KOPT-K1 (cell line): Measurements from ENCODE around the gene LRRK2.
"Not testable (repeated sequence)": the region's sequence is repeated elsewhere in the genome, so short reads cannot be mapped to it uniquely, and the experiment has no call there.

Experiments used
- H3K27ac ChIP-seq: fragments of 200-600 bp; sonication (generic); 2 replicates; pipeline ENCODE4 v1.5.1; 2016; ENCODE audit warnings: antibody characterized with exemption, mild to moderate bottlenecking, low read depth, low read length; ENCODE audit not compliant: poor library complexity, severe bottlenecking
- H3K36me3 ChIP-seq: fragments of 200-600 bp; sonication (generic); 2 replicates; pipeline ENCODE4 v1.5.1; 2017; ENCODE audit warnings: antibody characterized with exemption, mild to moderate bottlenecking, low read length, moderate library complexity; ENCODE audit not compliant: insufficient read depth
- H3K9me3 ChIP-seq: fragments of 200-600 bp; sonication (generic); 2 replicates; pipeline ENCODE4 v1.5.1; 2017; ENCODE audit warnings: antibody characterized with exemption, low read length, mild to moderate bottlenecking; ENCODE audit not compliant: insufficient read depth, poor library complexity, severe bottlenecking

Gene LRRK2

DNA sequence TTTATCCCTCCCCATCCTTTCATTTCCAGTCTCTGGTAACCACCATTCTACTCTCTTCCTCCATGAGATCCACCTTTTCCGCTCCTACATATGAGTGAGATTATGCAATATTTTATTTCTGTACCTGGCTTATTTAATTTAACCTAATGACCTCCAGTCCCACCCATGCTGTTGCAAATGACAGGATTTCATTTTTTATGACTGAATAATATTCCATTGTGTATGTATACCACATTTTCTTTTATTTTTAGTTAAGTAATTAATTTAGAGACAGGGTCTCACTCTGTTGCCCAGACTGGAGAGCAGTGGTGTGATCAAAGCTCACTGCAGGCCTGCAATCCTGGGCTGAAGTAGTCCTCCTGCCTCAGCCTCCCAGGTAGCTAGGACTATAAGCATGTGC lies 2.6 kb downstream of the LRRK2 start:
- H3K27ac ChIP-seq: no peak overlapping the region
- H3K9me3 ChIP-seq: no peaks in the 10 kb centered on the region
- no peaks in the 10 kb centered on the region for H3K36me3 ChIP-seq

DNA sequence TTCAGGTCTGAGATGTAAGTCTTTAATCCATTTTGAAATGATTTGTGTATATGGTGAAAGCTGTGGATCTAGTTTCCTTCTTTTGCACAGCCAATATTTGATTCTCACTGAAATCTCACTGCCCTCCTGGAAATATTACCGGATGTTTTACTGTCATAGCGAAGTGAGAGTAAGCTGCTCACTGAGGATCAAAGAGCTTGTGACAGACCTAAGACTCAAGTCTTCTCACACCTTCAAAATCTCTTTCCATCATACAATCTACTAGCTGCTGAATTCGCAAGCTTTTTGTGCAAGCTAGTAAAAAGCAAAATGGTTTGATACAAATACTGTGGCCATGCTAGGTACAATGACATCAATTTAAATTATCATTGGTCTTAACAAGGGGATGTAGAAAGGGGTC lies 3.9 kb downstream of the LRRK2 start:
- H3K9me3 ChIP-seq: no peaks in the 10 kb centered on the region
- no peaks in the 10 kb centered on the region for H3K36me3 ChIP-seq
- H3K27ac ChIP-seq: no peak overlapping the region

- H3K36me3 ChIP-seq: no peaks in the 10 kb centered on the region
- H3K9me3 ChIP-seq: no peaks in the 10 kb centered on the region
- H3K27ac ChIP-seq: no peak overlapping the region
Measured at GRCh38 chr12:40229690-40230651, 5.2 kb downstream of the LRRK2 start.

DNA sequence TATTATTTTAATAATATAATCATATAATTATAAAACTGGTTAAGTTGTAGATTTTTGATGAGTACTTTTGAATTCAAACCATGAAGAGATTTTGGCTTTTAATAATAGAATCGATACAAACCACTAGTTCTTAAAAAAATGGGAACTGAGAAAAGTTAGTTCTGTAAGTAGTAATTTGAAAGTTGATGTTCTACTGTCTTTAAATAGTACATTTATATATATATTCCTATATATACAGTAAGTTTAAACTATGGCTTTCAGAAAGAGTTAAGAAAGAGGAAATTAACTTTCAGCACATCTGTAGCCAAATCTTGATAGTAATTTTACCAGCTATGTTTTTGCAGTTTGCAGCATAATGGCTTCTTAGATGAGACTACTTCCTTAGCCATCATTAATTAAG lies 7.8 kb downstream of the LRRK2 start:
- no peaks in the 10 kb centered on the region for H3K9me3 ChIP-seq
- no peaks in the 10 kb centered on the region for H3K36me3 ChIP-seq
- no peak overlapping the region for H3K27ac ChIP-seq

DNA sequence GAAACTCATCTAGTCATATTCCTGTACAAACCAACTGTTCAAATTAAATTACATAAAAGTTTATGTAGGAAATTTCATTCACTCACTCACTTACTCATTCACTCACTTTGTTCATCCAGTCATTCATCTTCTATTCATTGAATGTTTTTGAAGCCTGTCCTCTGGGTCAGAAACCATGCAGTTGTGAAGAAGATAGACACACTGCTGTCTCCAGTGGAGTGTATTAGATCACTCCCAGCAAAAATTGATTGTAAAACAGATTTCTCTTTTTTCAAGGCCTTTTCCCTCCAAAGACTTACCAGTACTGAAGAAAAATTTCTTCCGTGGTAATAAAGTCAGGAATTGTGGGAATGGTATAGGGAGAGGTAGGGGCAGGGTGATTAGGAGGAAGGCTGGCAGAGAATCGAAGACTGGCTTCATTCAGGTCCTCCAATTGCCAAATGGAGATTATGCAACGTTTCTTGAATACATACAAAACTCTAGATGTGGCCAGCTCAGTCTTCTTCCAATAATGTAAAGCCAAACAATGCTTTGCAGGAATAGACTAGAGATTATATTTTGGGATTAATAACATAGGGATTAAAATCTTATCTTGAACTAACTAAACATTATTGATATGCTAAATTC lies 9.1 kb downstream of the LRRK2 start:
- Histone ChIP-seq H3K9me3 (no peaks in the 10 kb centered on the region), H3K27ac (no peak overlapping the region), H3K36me3 (no peaks in the 10 kb centered on the region)

GRCh38 chr12:40236357-40236850 lies 11.6 kb downstream of the LRRK2 start:
- Histone ChIP-seq H3K27ac (no peak overlapping the region), H3K9me3 (no peaks in the 10 kb centered on the region), H3K36me3 (no peaks in the 10 kb centered on the region)

DNA sequence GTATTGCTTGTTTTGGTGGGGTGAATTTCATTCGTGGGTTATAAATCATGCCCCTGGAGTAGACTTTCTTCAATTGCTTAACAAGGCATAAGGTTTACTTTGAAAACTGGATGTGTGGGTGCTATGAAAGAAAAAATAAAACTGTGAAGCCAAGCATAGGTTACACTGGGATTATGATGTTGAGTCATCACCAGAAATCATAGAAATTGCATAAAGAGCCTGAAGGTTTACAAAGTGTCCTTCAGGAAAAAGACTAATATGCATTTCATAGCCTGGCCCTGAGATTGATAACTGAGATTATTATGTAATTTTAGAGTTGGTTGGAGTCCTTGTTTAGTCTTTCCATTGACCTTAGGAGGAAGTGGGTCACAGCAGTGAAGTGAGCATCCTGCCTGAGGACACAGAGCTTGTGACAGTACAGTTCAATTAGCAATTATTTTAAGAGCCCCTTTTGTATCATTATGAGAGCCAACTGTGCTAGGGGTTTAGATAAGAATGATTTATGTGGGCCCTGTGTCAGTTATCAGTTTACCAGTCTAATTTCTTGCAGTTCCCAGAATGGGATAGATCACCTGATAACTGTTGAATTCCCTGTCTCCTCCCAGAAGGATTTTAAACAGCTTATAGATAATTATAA lies 13.6 kb downstream of the LRRK2 start:
- H3K36me3 ChIP-seq: no peaks in the 10 kb centered on the region
- no peak overlapping the region for H3K27ac ChIP-seq
- H3K9me3 ChIP-seq: no peaks in the 10 kb centered on the region

GRCh38 chr12:40238979-40239378 lies 14.2 kb downstream of the LRRK2 start:
- H3K9me3 ChIP-seq: no peaks in the 10 kb centered on the region
- H3K36me3 ChIP-seq: no peaks in the 10 kb centered on the region
- no peak overlapping the region for H3K27ac ChIP-seq

DNA sequence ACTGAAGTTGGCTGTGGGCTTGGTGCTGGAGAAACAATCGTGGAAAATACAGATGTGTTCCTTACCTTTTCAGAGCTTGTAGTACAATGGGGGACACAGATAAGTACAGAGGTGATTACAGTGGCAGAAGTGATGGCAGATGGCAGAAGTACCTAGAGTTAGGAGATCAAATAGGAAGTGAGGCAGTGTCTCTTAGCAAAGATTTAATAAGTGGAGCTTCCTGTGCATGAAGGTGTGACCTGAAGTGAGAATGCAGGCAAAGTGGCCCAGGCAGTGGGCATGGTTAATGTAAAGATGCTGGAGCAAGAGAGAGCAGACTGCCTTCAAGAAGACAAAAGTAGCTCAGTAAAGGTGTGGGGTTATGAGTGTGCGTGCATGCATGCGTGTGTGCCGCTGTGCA lies 16.0 kb downstream of the LRRK2 start:
- Histone ChIP-seq H3K36me3 (no peaks in the 10 kb centered on the region), H3K27ac (no peak overlapping the region), H3K9me3 (no peaks in the 10 kb centered on the region)

- no peak overlapping the region for H3K27ac ChIP-seq
- H3K36me3 ChIP-seq: no peaks in the 10 kb centered on the region
- no peaks in the 10 kb centered on the region for H3K9me3 ChIP-seq
Measured at GRCh38 chr12:40241741-40242140, 16.9 kb downstream of the LRRK2 start.

GRCh38 chr12:40244526-40245156 lies 19.8 kb downstream of the LRRK2 start:
- H3K9me3 ChIP-seq, H3K27ac ChIP-seq, H3K36me3 ChIP-seq: not testable (repeated sequence)

- Histone ChIP-seq H3K27ac (no peak overlapping the region), H3K9me3 (no peaks in the 10 kb centered on the region), H3K36me3 (no peaks in the 10 kb centered on the region)
Measured at GRCh38 chr12:40248034-40248433, 23.2 kb downstream of the LRRK2 start.

- H3K36me3 ChIP-seq: no peaks in the 10 kb centered on the region
- no peaks in the 10 kb centered on the region for H3K9me3 ChIP-seq
- no peak overlapping the region for H3K27ac ChIP-seq
Measured at GRCh38 chr12:40248585-40249297, 23.9 kb downstream of the LRRK2 start.

- H3K27ac ChIP-seq, H3K9me3 ChIP-seq, H3K36me3 ChIP-seq: not testable (repeated sequence)
Measured at GRCh38 chr12:40250652-40251051, 25.9 kb downstream of the LRRK2 start.
